GM18870 (cell line): ENCODE data around the gene HTR1B.
A peak's percentile ranks its signal among the peaks of the same experiment; 100 is the strongest.

Experiments used
- ATAC-seq: cut with Tn5 transposase; IDR thresholded peaks from one replicate; pipeline ENCODE4 v1.9.1; 2021; ENCODE audit warnings: moderate library complexity; ENCODE audit not compliant: unreplicated experiment

Gene HTR1B

GRCh38 chr6:77456531-77457248, 6.6 kb downstream of the HTR1B start:
- ATAC-seq: no peak

- ATAC-seq: no peak
Measured at GRCh38 chr6:77455271-77455670, 8.0 kb downstream of the HTR1B start.

- ATAC-seq: no peak
Measured at GRCh38 chr6:77454386-77454785, 8.9 kb downstream of the HTR1B start.

DNA sequence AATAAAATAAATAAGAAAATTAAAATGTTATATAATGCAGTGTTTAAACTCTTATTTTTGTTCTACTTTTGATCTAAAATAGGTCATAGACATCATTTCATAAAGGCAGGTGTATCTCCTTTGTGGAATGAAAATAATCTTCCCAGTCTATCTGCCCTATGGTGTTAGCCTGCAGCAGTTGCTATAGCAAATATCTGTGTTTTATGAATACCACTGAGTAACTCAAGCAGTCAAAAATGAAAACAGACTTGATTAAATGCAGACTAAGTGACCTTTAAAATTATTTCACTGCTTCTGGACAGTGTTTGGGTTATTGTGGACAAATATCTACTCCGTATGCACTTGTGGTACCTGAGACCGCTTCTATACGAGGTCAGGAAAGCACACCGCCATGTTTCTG, 11.8 kb downstream of the HTR1B start:
- no peak for ATAC-seq

- ATAC-seq: no peak
Measured at GRCh38 chr6:77450924-77451323, 12.4 kb downstream of the HTR1B start.

GRCh38 chr6:77448546-77448945, 14.7 kb downstream of the HTR1B start:
- ATAC-seq: no peak

GRCh38 chr6:77447254-77447653, 16.0 kb downstream of the HTR1B start:
- ATAC-seq: no peak

DNA sequence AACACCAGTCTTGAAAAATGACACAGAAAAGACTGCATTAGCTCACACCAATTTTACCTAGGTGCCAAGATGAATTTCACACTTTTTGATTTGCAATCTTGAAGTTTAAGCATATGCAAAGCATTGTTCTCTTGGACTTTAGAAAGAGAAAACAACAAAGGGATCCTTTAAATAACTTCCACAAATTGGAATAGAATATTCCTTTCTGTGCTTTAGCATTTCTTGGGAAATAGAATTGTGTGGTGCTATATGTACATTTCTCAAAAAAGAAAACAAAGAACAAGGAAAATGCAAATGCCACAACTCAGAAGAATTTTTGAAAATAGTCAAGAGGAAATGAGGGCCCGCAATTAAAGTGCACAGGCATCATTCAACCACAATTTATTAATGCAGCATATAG, 17.0 kb downstream of the HTR1B start:
- no peak for ATAC-seq

DNA sequence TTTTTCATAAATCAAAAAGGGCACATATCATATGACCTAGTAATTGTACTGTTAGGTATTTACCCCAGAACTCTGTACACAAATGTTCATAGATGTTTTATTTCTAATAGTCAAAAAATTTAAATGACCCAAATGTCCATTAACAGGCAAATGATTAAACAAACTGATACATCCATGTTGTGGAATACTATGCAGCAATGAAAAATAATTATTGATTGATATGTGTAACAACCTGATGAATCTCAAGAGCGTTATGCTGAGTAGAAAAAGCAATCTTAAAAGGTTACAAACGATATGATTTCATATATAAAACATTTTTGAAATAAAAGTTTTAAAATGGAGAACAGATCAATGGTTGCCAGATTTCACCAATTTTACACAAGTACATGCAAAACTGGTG, 18.1 kb downstream of the HTR1B start:
- no peak for ATAC-seq

GRCh38 chr6:77440206-77440976, 22.9 kb downstream of the HTR1B start:
- no peak for ATAC-seq

DNA sequence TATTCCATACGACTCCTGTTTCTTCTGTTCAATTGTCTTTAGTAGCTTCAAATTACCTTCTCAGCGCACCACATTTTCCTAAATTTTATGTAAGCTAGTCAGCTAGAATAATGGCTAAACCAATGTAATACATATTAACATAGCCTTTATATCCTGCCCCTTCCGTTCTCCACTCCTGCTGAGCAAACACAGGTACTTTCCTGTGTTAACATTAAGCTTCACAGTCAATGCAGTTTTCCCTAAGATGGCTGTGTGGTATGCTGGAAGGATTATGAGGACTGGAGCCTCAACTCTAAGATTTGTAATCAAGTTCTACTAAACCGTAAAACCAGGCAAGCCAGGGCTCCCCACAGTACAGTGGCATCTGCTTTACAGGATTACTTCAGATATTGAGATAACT, 29.4 kb downstream of the HTR1B start:
- ATAC-seq: no peak

- ATAC-seq: no peak
Measured at GRCh38 chr6:77430504-77430903, 32.8 kb downstream of the HTR1B start.

GRCh38 chr6:77425671-77426070, 37.6 kb downstream of the HTR1B start:
- no peak for ATAC-seq

DNA sequence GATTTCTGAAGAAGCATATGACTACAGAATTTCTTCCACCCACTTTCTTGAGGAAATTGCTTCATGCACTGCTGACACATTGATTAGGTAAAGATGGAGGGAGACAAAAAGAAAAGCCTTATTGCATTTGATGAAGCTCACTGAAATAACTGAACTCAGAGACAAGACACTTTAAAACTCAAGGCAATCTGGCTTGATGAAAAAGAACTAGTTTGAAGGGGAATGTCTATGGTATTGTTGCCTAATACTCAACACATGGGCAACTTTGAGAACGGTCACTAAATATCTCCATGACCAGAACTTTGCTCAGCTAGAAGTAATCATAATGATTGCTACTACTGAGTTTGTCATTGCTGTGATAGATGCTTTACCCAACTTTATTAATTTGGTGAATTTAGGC, 38.1 kb downstream of the HTR1B start:
- no peak for ATAC-seq

- no peak for ATAC-seq
Measured at GRCh38 chr6:77424761-77425160, 38.5 kb downstream of the HTR1B start.

- ATAC-seq: no peak
Measured at GRCh38 chr6:77416839-77417238, 46.5 kb downstream of the HTR1B start.

DNA sequence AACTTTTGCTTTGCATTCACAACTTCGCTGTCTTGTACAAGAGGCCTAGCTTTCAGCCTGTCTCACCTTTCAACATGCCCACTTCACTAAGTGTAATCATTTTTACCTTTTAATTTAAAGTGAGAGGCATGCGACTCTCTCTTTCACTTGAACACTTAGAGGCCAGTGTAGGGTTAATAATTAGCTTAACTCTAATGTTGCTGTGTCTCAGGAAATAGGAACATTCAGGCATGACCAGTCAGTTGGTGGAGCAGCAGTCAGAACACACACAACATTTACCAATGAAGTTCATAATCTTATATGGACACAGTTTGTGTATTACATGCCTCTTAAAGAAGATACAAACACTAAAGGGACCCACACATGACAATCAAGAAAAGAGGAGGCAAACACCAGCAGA, 47.6 kb downstream of the HTR1B start:
- ATAC-seq: peak; percentile 80
